ENCODE results near the gene TSPAN8.
"Not testable (repeated sequence)": the region's sequence is repeated elsewhere in the genome, so short reads cannot be mapped to it uniquely, and the experiment has no call there.

TSPAN8 gene

GRCh38 chr12:71157601-71158233, at the start of gene TSPAN8:
Gene TSPAN8, minus strand, starts transcription at chr12:71157999. Its CDS starts 321 bp downstream, at chr12:71157678.
- no peak for DNase-seq

DNA sequence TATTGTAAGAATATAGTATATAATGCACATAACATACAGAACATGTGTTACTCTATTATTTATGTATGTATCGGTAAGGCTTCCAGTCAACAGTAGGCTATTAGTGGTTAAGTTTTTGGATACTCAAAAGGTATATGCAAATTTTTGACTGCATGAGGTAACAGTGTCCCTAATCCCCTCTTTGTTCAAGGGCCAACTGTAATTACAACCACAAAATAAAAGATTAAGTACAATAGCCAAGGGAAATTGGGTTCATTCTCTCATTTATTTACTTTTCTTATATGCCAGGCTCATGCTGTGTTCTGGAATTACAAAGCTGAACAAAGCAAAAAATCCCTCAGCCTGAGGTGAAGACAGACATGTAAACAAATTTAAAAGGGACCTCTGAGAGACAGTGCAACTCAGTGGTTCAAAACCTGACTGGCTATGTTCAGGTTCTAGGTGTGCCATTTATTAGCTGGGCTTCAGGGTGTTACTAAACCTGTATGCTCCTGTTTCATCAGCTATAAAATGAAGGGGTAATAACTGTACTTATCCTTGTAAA, 43.4 kb upstream of the TSPAN8 start:
- no peak for DNase-seq

GRCh38 chr12:71200706-71201105, 42.9 kb upstream of the TSPAN8 start:
- DNase-seq, result no peak

DNA sequence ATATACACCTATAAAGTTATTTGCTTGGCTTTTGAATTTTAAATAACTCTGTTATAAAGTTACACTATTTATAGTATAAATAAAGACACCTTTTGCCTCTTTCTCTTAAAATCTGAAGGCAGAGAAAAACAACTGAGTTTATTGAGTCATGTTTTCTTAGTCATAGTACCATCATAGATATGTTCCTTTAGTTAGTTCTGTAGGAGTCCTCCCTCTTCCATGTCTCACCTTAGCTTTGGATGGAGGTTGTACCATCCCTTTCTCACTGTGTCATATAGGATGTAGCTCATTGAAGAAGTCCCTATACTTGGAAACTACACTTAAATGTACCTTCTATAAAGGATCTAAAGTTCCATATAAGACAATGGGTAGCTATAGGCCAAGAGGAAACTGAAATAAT, 39.7 kb upstream of the TSPAN8 start:
- no peak for DNase-seq

- DNase-seq, result no peak
These were observed 37.6 kb upstream of the TSPAN8 start for GRCh38 chr12:71195338-71195896.

DNA sequence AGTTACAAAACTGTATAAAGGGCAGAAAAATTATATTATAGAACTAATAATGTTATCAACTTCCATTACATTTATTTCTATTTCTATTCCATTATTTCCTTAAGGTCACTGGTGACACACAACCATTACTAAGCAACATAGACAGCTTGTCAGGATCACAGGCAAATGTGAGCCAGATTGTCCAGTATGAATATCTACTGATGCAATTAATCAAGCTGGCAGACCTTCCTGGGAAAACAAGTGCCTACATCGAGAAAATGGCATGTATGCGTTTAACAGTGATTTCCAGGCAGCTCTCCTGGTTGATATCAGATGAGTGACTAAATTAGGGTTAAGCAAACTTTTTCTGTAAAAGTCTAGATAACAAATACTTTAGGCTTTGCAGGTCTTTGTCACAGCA, 36.9 kb upstream of the TSPAN8 start:
- DNase-seq, result no peak

DNA sequence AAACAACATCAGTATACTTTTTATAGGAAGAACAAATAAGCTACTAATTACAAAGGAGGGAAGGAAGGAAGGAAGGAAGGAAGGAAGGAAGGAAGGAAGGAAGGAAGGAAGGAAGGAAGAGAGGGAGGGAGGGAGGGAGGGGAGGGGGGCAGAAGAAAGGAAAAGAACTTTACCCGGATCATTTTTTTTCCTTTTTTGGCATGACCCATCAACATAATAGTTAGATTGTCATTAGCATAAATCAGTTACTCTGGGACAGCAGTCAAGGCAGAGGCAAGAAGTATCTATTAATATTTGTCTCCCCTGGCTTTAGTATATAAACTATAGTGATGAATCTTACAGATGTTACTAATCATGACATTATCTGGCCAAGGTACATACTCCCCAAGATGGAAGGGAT, 35.2 kb upstream of the TSPAN8 start:
- no peak for DNase-seq

DNA sequence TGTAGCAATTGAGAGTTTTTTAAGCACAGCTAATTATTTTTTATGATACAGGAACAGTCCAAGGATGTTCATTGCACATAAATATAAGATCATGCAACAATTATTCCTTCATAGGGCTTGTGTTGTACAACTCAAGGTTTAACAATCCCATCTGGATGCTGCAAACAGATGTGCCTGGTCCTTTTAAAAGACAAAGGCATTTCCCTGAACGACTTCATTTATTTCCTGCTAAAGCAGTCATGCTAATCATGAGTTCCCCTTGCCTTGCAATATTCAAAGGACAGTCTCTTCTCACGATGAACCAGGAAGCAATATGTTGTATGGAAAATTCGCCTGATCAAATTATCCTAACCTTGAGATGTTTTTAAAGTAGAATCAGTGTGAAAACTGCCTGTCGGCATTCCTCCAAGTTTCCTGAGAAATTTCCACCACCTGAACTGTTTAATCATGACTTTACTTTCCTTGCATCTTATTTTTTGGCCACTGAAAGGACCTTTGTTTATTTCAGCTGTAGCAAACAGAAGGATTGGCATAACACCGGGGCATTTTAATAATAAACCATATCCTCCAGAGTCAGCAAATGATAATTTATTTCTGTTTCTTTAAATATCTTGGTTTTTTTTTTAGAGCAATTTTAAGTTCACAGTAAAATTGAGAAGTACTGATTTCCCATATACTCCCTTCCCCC, 33.9 kb upstream of the TSPAN8 start:
- DNase-seq, result no peak

GRCh38 chr12:71190822-71191221, 33.0 kb upstream of the TSPAN8 start:
- DNase-seq, result no peak

GRCh38 chr12:71187379-71187778, 29.6 kb upstream of the TSPAN8 start:
- no peak for DNase-seq

DNA sequence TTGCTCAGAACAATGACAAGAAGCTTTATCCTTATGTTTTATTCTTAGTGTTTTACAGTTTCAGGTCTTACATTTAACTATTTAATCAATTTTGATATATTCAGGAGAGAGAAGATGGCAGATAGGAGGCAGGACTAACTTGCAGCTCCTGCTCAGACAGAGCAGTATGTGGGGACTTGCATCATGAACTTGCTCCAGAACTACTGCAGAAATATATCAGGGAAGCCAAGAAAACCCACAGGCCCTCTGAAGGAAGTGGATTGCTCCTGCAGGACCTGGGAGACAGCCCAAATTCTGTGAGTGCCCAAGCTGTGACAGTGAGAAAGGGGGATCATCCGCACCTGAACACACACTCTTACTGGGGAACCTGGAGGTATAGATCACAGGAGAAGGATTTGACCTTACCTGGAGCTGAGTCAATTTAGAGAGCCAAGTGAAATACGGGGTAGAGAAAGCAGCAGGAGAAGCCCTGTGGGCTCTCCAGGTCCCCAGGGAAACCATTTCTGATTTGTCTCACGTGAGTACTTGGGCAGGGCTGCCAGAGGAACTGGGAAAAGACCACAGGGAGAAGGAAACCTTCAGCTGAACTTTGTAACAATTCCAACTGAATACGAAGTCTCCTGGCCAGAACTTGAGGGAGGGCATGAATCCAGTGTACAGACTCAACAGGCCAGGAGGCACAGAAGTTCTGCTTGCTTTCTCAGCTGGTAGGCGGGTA, 28.9 kb upstream of the TSPAN8 start:
- DNase-seq, result no peak

GRCh38 chr12:71183846-71184245, 26.0 kb upstream of the TSPAN8 start:
- no peak for DNase-seq

DNA sequence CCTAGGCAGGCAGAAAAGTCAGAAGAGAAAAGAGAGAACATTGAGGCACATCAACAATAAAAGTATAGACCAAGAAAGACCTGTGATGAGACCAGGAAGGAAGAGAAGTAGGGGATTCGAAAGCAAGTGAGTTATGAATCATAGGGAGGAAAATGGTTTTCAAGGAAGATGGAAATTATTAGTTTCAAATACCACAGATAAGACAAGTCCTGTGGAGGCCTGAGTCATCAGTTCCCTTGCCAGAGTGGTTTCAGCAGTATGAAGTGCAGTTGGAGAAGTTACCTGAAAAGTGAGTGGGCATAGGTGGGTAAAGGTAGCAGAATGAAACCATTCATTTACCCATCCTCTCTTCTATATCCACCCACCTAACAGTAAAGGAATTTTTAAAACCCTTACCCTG, 25.2 kb upstream of the TSPAN8 start:
- DNase-seq, result no peak

DNA sequence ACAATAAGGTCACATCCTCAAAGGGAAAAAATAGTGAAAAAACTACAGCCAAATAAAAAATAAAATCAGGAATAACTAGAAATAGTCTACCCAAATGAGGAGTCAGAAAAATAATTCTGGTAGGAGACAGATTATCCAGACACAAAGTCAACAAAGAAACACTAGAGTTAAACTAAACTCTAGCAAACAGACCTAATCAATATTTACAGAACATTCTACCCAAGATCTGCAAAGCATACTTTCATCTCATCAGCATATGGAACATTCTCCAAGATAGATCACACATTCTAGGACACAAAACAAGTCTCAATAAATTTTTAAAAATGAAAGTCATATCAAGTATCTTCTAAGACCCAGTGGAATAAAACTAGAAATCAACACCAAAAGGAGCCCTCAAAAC, 20.4 kb upstream of the TSPAN8 start:
- DNase-seq, result no peak

GRCh38 chr12:71174825-71175224, 17.0 kb upstream of the TSPAN8 start:
- DNase-seq, result no peak

GRCh38 chr12:71174146-71174545, 16.3 kb upstream of the TSPAN8 start:
- no peak for DNase-seq

DNA sequence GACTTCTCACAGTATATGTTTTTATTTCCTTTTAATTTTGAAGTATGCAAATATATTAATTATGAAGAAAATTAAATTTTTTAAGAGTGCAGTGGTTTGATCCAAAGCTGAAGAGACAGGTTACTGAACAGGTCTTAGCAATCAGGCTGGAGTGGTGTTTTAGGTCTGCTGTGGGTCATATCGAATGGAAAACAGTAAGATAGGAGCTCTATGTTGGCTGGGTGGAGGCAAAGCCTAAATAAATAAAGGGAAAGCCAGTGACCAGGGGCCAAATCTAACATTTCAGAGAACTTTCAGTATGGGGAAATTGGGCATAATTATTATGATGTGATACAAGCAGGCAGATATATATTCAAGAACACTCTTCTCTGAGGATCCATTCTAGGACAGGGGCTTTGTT, 12.7 kb upstream of the TSPAN8 start:
- DNase-seq, result no peak

DNA sequence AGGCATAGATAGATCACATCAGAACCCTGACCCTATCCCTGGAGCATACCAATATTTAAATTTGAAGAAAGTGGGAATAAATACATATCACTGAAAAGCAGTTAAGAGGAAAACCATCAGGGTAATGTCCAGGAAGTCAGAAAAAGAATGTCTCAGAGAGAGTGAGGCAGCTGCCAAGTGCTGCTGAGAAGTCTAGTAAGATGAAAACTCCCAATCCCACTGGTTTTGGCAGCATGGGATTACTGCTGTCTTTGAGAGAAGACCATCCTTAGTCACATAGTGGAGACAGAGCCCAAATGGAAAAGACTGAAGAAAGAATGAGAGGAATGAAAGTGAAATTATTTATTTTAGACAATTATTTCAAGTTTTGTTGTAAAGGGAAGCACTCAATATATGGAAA, 11.5 kb upstream of the TSPAN8 start:
- no peak for DNase-seq

GRCh38 chr12:71166862-71167496, 9.2 kb upstream of the TSPAN8 start:
- DNase-seq, result no peak

DNA sequence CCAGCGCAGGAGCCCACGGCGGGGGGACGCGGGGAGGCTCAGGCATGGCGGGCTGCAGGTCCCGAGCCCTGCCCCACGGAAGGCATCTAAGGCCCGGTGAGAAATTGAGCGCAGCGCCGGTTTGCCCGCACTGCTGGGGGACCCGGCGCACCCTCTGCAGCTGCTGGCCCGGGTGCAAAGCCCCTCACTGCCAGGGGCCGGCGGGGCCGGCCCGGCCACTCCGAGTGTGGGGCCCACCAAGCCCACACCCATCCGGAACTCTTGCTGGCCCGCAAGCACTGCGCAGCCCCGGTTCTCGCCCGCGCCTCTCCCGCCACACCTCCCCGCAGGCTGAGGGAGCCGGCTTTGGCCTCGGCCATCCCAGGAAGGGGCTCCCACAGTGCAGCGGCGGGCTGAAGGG, 8.5 kb upstream of the TSPAN8 start:
- no peak for DNase-seq

DNA sequence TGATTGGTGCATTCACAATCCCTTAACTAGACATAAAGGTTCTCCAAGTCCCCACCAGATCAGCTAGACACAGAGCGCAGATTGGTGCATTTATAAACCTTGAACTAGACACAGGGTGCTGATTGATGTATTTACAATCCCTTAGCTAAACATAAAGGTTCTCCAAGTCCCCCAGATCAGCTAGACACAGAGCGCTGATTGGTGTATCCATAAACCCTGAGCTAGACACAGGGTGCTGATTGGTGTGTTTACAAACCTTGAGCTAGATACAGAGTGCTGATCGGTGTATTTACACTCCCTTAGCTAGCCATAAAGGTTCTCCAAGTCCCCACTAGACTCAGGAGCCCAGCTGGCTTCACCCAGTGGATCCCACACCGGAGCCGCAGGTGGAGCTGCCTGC, 8.0 kb upstream of the TSPAN8 start:
- DNase-seq, result not testable (repeated sequence)

- DNase-seq, result no peak
These were observed 6.9 kb upstream of the TSPAN8 start for GRCh38 chr12:71164568-71165197.

- DNase-seq, result no peak
These were observed 6.4 kb upstream of the TSPAN8 start for GRCh38 chr12:71164166-71164565.
